Caco-2 (cell line): ENCODE results near the gene PGM1. TPM values are rescaled to one million over a fixed set of nuclear protein-coding genes. Genes with fewer than 3 reads are reported as not detected.

ENCODE experiments used
- BruUV-seq: library from RNA; stranded (reverse); fragments of 400-500 nt; replicated peaks from 2 replicates; lab custom pipeline; 2021; lab: Mats Ljungman, UMichigan
- CTCF ChIA-PET: fragments of 300-600 bp; sonication (Branson Sonifier 250); formaldehyde crosslinking; loops from one replicate; lab custom pipeline; 2022; ENCODE audit warnings: antibody characterized with exemption; lab: Charles Lee
- POLR2A ChIA-PET: fragments of 300-600 bp; sonication (Branson Sonifier 250); formaldehyde crosslinking; loops from one replicate; lab custom pipeline; 2022; ENCODE audit warnings: antibody characterized with exemption; lab: Charles Lee
- DNase-seq, 2 experiments: peaks; one replicate each; pipeline versions ENCODE4 v3.0.0 to v3.0.0-alpha.2; 2020 to 2022
- H3K27me3 ChIP-seq: replicated peaks from 2 replicates; pipeline ENCODE4 v1.6.0; 2011; ENCODE audit warnings: low read length; ENCODE audit not compliant: control insufficient read depth, insufficient read depth
- H3K36me3 ChIP-seq: 2 replicates; pipeline ENCODE4 v1.5.1; 2011; ENCODE audit warnings: low read length; ENCODE audit not compliant: control insufficient read depth, insufficient read depth
- H3K4me1 ChIP-seq: fragments of 250-450 bp; sonication (Bioruptor Pico); 2 replicates; pipeline ENCODE4 v1.5.1; 2020; ENCODE audit warnings: mild to moderate bottlenecking
- H3K4me3 ChIP-seq: 2 replicates; pipeline ENCODE4 v1.5.1; 2011; ENCODE audit warnings: low read depth, mild to moderate bottlenecking, control low read depth, low read length
- H3K9me3 ChIP-seq: fragments of 250-450 bp; sonication (Bioruptor Pico); 2 replicates; pipeline ENCODE4 v1.5.1; 2020; ENCODE audit warnings: mild to moderate bottlenecking, moderate library complexity
- H3K27ac Mint-ChIP-seq: one replicate; pipeline ENCODE4 v1.8.0; 2022; ENCODE audit warnings: mixed read lengths; ENCODE audit not compliant: unreplicated experiment
- H3K27me3 Mint-ChIP-seq: one replicate; pipeline ENCODE4 v1.8.0; 2022; ENCODE audit warnings: mixed read lengths; ENCODE audit not compliant: insufficient read depth, unreplicated experiment
- H3K36me3 Mint-ChIP-seq: one replicate; pipeline ENCODE4 v1.8.0; 2022; ENCODE audit warnings: mild to moderate bottlenecking, mixed read lengths; ENCODE audit not compliant: insufficient read depth, unreplicated experiment
- H3K4me1 Mint-ChIP-seq: one replicate; pipeline ENCODE4 v1.8.0; 2022; ENCODE audit warnings: low read depth, mixed read lengths; ENCODE audit not compliant: unreplicated experiment
- H3K4me3 Mint-ChIP-seq: one replicate; pipeline ENCODE4 v1.8.0; 2022; ENCODE audit warnings: mild to moderate bottlenecking, moderate library complexity, mixed read lengths; ENCODE audit not compliant: unreplicated experiment
- H3K9me3 Mint-ChIP-seq: one replicate; pipeline ENCODE4 v1.8.0; 2022; ENCODE audit warnings: mixed read lengths; ENCODE audit not compliant: unreplicated experiment
- intact Hi-C: fragments of 100-400 bp; cut with micrococcal nuclease; formaldehyde crosslinking; loops from one replicate; pipeline ENCODE4 v1.10.0; 2022; ENCODE audit not compliant: unreplicated experiment
- total RNA-seq: library from RNA; stranded (reverse); gene quantifications from 2 replicates; pipeline ENCODE4 v1.2.3, GENCODE V29; 2022
- TF ChIP-seq, protein P1 (sequence below), 2 experiments: fragments of 200-600 bp in 1 of 2; IDR thresholded peaks; 1 replicate in 1 of 2; 2 replicates in 1 of 2; pipeline versions ENCODE4 v1.5.1 to v1.8.0; 2011 to 2022; ENCODE audit warnings: antibody characterized with exemption in 1 of 2, control low read depth in 1 of 2, inconsistent platforms in 1 of 2, low read depth in 1 of 2, low read length in 1 of 2, mild to moderate bottlenecking in 1 of 2, moderate library complexity in 1 of 2; ENCODE audit not compliant: insufficient read depth in 1 of 2, severe bottlenecking in 1 of 2, unreplicated experiment in 1 of 2

PGM1 gene
- total RNA-seq, 1 experiment from 2014 or later, result 22.5 TPM

DNA sequence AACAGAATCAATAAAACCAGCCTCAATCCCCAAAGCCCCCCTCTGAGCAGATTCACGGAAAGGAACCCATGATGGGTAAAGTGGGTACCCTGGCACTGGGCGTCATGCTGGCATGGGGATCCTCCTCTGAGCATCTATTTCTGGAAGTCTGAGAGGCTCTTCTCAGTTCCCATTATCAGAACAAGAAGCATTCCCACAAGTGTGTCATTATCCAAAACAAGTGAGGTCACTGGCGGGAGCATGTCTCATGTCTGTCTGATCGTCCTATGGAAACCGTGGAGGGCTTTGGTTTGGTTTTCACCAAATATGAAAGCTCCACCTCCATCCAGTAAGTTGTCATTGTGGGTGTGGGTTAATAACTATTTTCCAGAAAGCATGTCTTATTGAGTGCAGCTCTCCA, 70.7 kb downstream of the PGM1 start:
- no peak overlapping the region for H3K4me3 Mint-ChIP-seq
- BruUV-seq, result no TSS peak
- H3K27me3 Mint-ChIP-seq, result no peaks in the 10 kb centered on the region
- no peak for DNase-seq
- CTCF ChIA-PET, result no interaction called here
- H3K4me3 ChIP-seq, result no peak overlapping the region
- H3K9me3 ChIP-seq, result 0 out of 2 replicates have a peak, but pooled peaks cover 3% of the 10 kb centered on the region
- no peak overlapping the region for H3K27ac Mint-ChIP-seq
- no peaks in the 10 kb centered on the region for H3K36me3 Mint-ChIP-seq
- H3K9me3 Mint-ChIP-seq, result no peaks in the 10 kb centered on the region
- TF ChIP-seq, protein P1, sequence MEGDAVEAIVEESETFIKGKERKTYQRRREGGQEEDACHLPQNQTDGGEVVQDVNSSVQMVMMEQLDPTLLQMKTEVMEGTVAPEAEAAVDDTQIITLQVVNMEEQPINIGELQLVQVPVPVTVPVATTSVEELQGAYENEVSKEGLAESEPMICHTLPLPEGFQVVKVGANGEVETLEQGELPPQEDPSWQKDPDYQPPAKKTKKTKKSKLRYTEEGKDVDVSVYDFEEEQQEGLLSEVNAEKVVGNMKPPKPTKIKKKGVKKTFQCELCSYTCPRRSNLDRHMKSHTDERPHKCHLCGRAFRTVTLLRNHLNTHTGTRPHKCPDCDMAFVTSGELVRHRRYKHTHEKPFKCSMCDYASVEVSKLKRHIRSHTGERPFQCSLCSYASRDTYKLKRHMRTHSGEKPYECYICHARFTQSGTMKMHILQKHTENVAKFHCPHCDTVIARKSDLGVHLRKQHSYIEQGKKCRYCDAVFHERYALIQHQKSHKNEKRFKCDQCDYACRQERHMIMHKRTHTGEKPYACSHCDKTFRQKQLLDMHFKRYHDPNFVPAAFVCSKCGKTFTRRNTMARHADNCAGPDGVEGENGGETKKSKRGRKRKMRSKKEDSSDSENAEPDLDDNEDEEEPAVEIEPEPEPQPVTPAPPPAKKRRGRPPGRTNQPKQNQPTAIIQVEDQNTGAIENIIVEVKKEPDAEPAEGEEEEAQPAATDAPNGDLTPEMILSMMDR (IDR thresholded peaks at IDR 0.05; ENCODE audit: insufficient read depth in 1 of 2, low read depth in 1 of 2, low read length in 1 of 2, severe bottlenecking in 1 of 2, unreplicated experiment in 1 of 2), result no peak
- POLR2A ChIA-PET, result no interaction called here
- H3K4me1 Mint-ChIP-seq, result no peaks in the 10 kb centered on the region
- H3K4me1 ChIP-seq, result 0 out of 2 replicates have a peak, but pooled peaks cover 4% of the 10 kb centered on the region
- intact Hi-C loops, result no loop called here
- H3K36me3 ChIP-seq, result no peaks in the 10 kb centered on the region
- H3K27me3 ChIP-seq, result no peaks in the 10 kb centered on the region

DNA sequence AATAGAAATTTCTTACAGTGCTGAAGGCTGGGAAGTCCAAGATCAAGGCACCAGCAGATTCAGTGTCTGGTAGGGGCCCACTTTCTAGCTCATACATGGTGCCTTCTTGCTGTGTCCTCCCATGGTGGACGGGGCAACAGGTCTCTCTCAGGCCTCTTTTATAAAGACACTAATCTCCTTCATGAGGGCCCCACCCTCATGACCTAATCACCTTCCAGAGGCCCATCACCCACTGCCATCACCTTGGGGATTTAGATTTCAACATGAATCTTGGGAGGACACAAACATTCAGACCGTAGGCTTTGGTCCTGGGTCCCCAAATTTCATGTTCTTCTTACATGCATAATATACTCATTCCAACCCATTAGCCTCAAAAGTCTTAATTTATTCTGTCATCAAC, 71.5 kb downstream of the PGM1 start:
- TF ChIP-seq, protein P1 (IDR thresholded peaks at IDR 0.05; ENCODE audit: insufficient read depth in 1 of 2, low read depth in 1 of 2, low read length in 1 of 2, severe bottlenecking in 1 of 2, unreplicated experiment in 1 of 2), result no peak
- H3K27me3 Mint-ChIP-seq, result no peaks in the 10 kb centered on the region
- no peak for DNase-seq
- no peaks in the 10 kb centered on the region for H3K4me1 Mint-ChIP-seq
- Histone ChIP-seq H3K27me3 (no peaks in the 10 kb centered on the region), H3K9me3 (0 out of 2 replicates have a peak, but pooled peaks cover 3% of the 10 kb centered on the region), H3K4me1 (0 out of 2 replicates have a peak, but pooled peaks cover 4% of the 10 kb centered on the region), H3K36me3 (no peaks in the 10 kb centered on the region), H3K4me3 (no peak overlapping the region)
- ChIA-PET POLR2A (no interaction called here), CTCF (no interaction called here)
- H3K27ac Mint-ChIP-seq, result no peak overlapping the region
- H3K36me3 Mint-ChIP-seq, result no peaks in the 10 kb centered on the region
- no peaks in the 10 kb centered on the region for H3K9me3 Mint-ChIP-seq
- no peak overlapping the region for H3K4me3 Mint-ChIP-seq
- intact Hi-C loops, result no loop called here
- BruUV-seq, result no TSS peak

DNA sequence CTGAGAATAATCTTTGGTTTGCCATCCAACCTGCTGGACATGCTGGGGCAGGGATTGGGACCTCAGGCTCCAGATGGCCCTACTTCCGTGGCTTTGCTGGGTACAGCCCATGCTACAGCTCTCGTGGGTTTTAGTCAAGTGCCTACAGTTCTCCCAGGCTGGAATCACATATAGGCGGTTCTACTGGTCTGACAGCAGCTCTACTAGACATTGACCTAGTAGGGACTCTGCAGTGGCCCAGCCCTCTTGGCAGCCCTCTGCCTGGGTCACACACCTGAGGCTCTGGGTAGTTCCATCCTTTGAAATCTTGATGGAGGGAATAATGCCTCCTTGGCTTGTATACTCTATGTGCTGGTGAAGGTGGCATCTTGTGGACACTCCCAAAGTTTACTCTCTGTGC, 72.2 kb downstream of the PGM1 start:
- TF ChIP-seq, protein P1 (IDR thresholded peaks at IDR 0.05; ENCODE audit: insufficient read depth in 1 of 2, low read depth in 1 of 2, low read length in 1 of 2, severe bottlenecking in 1 of 2, unreplicated experiment in 1 of 2), result no peak
- Histone ChIP-seq H3K4me3 (no peak overlapping the region), H3K36me3 (no peaks in the 10 kb centered on the region), H3K27me3 (no peaks in the 10 kb centered on the region), H3K9me3 (0 out of 2 replicates have a peak, but pooled peaks cover 3% of the 10 kb centered on the region), H3K4me1 (0 out of 2 replicates have a peak, but pooled peaks cover 4% of the 10 kb centered on the region)
- Mint-ChIP-seq H3K27me3 (no peaks in the 10 kb centered on the region), H3K4me3 (no peak overlapping the region), H3K27ac (no peak overlapping the region), H3K4me1 (no peaks in the 10 kb centered on the region), H3K36me3 (no peaks in the 10 kb centered on the region), H3K9me3 (no peaks in the 10 kb centered on the region)
- no peak for DNase-seq
- CTCF ChIA-PET, result interaction anchor here (0.8 kb wide), 1 partner anchor 28 kb away, joined by 3 read pairs; no protein-coding TSS in a partner anchor
- intact Hi-C loops, result no loop called here
- POLR2A ChIA-PET, result no interaction called here
- BruUV-seq, result no TSS peak
